Retinal pigment epithelial cell (primary cell): ENCODE results near the gene EXOC4.

Experiments used
- DNase-seq: peaks from one replicate; pipeline ENCODE4 v3.0.0-alpha.2; 2010; ENCODE audit warnings: low read depth
- H3K4me3 ChIP-seq: 2 replicates; pipeline ENCODE4 v1.5.1; 2011; ENCODE audit warnings: mild to moderate bottlenecking, low read length, control low read depth, moderate library complexity
- TF ChIP-seq, protein P1 (sequence below): conservative IDR thresholded peaks from 2 replicates; pipeline ENCODE4 v1.5.1; 2011; ENCODE audit warnings: low read depth, low read length, control low read depth, inconsistent platforms

The EXOC4 gene

DNA sequence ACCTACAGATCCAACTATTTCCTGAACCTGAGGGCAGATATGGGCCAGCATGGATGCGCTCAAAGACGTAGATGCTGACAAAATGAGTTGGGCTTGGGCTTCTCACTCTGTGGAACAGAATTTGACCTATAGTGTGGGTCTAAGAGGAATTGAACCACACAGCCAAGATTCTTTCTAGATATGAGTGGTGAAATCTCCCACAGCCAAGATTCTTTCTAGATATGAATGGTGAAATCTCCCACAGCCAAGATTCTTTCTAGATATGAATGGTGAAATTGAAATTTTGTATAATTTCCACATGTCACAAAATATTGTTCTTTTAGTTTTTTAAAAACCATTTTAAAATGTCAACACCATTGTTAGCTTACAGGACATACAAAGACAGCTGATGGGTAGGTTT, 658.8 kb downstream of the EXOC4 start:
- TF ChIP-seq, protein P1, sequence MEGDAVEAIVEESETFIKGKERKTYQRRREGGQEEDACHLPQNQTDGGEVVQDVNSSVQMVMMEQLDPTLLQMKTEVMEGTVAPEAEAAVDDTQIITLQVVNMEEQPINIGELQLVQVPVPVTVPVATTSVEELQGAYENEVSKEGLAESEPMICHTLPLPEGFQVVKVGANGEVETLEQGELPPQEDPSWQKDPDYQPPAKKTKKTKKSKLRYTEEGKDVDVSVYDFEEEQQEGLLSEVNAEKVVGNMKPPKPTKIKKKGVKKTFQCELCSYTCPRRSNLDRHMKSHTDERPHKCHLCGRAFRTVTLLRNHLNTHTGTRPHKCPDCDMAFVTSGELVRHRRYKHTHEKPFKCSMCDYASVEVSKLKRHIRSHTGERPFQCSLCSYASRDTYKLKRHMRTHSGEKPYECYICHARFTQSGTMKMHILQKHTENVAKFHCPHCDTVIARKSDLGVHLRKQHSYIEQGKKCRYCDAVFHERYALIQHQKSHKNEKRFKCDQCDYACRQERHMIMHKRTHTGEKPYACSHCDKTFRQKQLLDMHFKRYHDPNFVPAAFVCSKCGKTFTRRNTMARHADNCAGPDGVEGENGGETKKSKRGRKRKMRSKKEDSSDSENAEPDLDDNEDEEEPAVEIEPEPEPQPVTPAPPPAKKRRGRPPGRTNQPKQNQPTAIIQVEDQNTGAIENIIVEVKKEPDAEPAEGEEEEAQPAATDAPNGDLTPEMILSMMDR, result no peak
- no peak overlapping the region for H3K4me3 ChIP-seq
- DNase-seq, result no peak

DNA sequence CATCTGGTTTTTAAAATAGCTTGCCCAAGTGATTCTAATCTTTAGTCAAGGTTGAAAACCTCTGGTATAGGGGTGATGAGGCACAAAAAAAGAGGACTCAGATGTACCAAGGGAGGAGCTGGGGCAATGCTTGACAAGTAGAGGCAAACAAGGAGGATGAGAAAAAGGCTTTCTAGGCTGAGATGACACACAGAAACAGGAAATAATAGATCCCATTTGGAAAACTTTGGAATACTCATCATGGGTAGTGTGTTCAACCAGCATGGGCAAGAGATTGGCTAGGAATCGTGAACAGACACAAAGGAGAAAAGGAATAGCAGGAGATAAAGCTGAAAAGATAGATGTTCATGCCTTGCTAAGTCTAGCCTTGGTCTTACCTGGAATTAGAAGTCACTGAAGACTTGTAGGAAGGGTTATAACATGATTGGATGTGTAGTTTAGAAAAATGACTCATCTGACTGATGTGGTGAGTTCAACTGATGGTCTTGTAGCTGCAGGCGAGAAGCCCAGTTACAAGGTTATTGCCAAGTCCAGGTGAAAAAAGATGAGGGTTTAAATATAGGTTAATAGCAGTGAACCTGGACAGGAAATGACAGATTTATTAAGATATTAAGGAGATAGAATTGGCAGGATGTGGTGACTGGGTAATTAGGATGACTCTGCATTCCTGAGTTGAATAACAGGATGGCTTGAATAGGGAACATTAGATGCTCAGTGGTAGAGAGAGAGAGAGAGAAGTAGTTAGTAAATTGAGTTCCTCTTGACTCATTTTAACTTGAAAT, 660.2 kb downstream of the EXOC4 start:
- no peak for DNase-seq
- no peak overlapping the region for H3K4me3 ChIP-seq
- TF ChIP-seq, protein P1, result no peak

GRCh38 chr7:133916621-133917020, 663.7 kb downstream of the EXOC4 start:
- DNase-seq, result no peak
- TF ChIP-seq, protein P1, result no peak
- no peak overlapping the region for H3K4me3 ChIP-seq

DNA sequence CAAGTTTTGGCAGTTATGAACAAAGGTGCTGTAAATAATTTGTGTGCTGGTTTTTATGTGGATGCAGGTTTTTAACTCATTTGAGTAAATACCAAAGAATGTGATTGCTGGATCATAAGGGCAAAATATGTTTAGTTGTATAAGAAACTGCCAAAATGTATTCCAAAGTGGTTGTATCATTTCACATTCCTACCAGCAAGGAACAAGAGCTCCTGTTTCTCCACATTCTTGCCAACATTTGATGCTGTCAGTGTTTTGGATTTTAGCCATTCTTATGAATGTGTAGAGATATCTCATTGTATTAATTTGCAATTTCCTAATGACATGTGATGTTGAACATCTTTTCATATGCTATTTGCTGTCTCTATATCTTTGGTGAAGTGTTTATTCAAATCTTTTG, 666.9 kb downstream of the EXOC4 start:
- DNase-seq, result no peak
- TF ChIP-seq, protein P1, result no peak
- no peak overlapping the region for H3K4me3 ChIP-seq

DNA sequence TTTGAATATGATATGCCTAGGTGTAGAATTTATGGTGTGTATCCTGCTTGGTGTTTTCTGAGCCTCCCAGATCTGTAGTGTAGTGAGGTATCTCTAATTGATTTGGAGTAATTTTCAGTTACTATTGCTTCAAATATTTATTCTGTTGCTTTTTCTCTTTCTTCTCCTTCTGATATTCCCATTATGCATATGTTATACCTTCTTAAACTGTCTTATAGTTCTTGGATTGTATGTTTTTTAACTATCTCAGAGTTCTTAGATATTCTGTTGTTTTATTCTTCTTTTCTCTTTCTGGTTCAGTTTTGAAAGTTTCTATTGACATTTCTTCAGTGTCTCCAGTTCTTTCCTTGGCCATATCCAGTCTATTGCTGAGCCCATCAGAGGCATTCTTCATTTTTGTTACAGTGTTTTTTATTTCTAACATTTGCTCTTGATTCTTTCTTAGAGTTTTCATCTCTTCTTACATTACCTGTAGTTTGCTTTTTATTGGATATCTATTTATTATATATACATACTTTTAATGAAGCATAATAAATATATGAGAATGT, 668.8 kb downstream of the EXOC4 start:
- TF ChIP-seq, protein P1, result no peak
- no peak for DNase-seq
- H3K4me3 ChIP-seq, result no peak overlapping the region

DNA sequence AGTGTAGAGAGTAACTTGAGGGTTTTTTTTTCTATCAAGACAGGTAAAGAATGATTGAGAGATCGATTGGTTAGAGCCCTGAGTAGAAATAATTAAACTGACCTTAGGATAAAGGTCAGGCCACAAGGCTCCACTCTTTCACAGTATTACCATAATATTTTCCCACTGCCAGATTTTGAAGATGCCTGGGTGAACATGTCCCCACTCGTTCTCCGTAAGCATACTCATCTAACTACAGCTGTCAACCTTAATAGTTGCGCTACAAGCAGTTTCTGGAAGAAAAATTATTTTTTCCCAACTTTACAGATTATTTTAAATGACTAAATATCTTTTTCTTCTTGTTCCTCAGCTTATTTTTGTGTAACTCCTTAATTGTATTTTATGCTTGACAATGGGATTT, 671.1 kb downstream of the EXOC4 start:
- no peak overlapping the region for H3K4me3 ChIP-seq
- TF ChIP-seq, protein P1, result no peak
- DNase-seq, result no peak

DNA sequence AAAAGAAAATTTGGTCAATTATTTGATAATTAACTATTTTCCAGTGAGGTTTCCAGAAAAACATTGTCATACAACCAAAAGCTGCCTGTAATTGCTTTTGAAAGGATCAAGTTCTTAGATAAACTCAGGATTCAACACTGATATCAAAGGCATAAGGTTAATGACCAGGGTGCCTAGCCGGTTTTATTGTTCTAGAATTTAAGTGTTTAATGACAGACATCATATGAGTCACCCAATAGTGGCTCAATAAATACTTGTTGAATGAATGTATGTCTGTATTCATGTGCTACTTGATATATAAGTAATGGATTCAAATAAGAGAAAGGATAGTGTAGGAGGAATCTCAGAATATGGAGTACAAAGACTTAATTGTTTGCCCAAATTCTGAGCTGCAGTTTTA, 678.2 kb downstream of the EXOC4 start:
- TF ChIP-seq, protein P1, result no peak
- no peak for DNase-seq
- no peak overlapping the region for H3K4me3 ChIP-seq
